Osteocyte (in vitro differentiated cells): ENCODE results near the gene SIL1. TPM values are rescaled to one million over a fixed set of nuclear protein-coding genes. Genes with fewer than 3 reads are reported as not detected.
"Not testable (repeated sequence)": the region's sequence is repeated elsewhere in the genome, so short reads cannot be mapped to it uniquely, and the experiment has no call there.

Experiments
- DNase-seq: peaks from one replicate; pipeline ENCODE4 v3.0.0; 2021; ENCODE audit warnings: mixed read lengths; ENCODE audit not compliant: unreplicated experiment; ENCODE audit errors: extremely low spot score
- H3K27ac Mint-ChIP-seq: one replicate; pipeline ENCODE4 v1.8.0; 2021; ENCODE audit warnings: mild to moderate bottlenecking, mixed read lengths; ENCODE audit not compliant: unreplicated experiment
- H3K27me3 Mint-ChIP-seq: one replicate; pipeline ENCODE4 v1.8.0; 2021; ENCODE audit warnings: mixed read lengths; ENCODE audit not compliant: unreplicated experiment
- H3K36me3 Mint-ChIP-seq: one replicate; pipeline ENCODE4 v1.8.0; 2021; ENCODE audit warnings: mixed read lengths; ENCODE audit not compliant: unreplicated experiment
- H3K4me1 Mint-ChIP-seq: one replicate; pipeline ENCODE4 v1.8.0; 2021; ENCODE audit warnings: mixed read lengths; ENCODE audit not compliant: unreplicated experiment
- H3K4me3 Mint-ChIP-seq: one replicate; pipeline ENCODE4 v1.8.0; 2021; ENCODE audit warnings: mild to moderate bottlenecking, moderate library complexity, mixed read lengths; ENCODE audit not compliant: unreplicated experiment
- H3K9me3 Mint-ChIP-seq: one replicate; pipeline ENCODE4 v1.8.0; 2021; ENCODE audit warnings: mixed read lengths; ENCODE audit not compliant: unreplicated experiment
- total RNA-seq: library from RNA; stranded (reverse); gene quantifications from 2 replicates; pipeline ENCODE4 v1.2.1, GENCODE V29; 2021
- TF ChIP-seq, protein P1 (sequence below): fragments of 200-600 bp; sonication (generic); IDR thresholded peaks from 2 replicates; pipeline ENCODE4 v1.5.0; 2021; ENCODE audit warnings: antibody characterized with exemption, mild to moderate bottlenecking, moderate library complexity

SIL1 gene
- total RNA-seq, 1 donor from 2014 or later, result 58.4 TPM

DNA sequence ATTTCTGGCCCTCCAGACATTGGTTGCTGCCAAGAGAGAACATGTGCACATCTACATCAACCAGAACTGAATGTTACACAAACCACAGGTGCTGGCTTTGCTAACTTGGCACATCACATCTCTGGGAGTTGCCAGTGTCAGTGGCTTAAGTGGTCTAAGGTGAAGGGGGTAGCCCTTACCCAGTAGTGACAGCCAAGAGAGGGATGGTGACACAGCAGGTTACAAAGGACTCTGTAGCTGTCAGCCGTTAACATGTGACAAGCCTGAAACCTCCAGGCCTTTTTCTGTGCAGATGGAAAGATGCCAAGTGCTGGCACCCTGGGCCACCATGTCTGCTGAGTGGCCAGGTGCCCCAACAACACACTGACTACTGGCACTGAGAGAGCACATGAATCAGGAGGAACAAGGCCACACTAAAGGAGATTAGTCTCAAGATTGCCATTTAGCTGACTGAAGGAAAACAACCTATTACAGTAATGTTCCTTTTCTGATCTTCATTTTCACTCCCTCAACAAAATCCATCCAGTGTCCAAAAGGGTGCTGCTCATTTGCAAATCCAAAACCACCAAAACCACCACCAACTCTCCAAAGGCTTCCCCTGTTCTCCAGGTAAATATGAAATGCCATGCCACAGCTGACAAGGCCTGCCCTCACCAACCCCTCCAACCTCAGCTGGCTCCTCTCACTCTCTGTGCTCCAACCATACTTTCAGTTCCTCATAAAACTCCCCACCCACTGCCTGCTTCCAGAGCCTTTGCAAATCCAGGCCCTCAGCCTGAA is 20.2 kb downstream of the SIL1 start:
- Mint-ChIP-seq H3K4me1 (peaks cover 40% of the 10 kb centered on the region), H3K4me3 (no peak overlapping the region), H3K27me3 (no peaks in the 10 kb centered on the region), H3K36me3 (no peaks in the 10 kb centered on the region), H3K27ac (peak overlapping the region; percentile 74), H3K9me3 (no peaks in the 10 kb centered on the region)
- TF ChIP-seq, protein P1, sequence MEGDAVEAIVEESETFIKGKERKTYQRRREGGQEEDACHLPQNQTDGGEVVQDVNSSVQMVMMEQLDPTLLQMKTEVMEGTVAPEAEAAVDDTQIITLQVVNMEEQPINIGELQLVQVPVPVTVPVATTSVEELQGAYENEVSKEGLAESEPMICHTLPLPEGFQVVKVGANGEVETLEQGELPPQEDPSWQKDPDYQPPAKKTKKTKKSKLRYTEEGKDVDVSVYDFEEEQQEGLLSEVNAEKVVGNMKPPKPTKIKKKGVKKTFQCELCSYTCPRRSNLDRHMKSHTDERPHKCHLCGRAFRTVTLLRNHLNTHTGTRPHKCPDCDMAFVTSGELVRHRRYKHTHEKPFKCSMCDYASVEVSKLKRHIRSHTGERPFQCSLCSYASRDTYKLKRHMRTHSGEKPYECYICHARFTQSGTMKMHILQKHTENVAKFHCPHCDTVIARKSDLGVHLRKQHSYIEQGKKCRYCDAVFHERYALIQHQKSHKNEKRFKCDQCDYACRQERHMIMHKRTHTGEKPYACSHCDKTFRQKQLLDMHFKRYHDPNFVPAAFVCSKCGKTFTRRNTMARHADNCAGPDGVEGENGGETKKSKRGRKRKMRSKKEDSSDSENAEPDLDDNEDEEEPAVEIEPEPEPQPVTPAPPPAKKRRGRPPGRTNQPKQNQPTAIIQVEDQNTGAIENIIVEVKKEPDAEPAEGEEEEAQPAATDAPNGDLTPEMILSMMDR, result no peak
- no peak for DNase-seq

DNA sequence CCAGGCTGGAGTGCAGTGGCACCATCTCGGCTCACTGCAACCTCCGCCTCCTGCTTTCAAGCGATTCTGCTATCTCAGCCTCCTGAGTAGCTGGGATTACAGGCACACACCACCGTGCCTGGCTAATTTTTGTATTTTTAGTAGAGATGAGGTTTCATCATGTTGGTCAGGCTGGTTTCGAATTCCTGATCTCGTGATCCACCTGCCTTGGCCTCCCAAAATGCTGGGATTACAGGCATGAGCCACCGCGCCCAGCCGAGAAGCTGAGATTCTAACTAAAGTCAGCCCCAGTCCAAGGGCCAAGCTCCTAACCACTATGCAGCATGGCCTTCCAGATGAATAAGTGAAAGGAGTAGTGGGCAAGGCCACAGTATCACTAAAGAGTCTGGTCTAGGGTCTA is 20.9 kb downstream of the SIL1 start:
- DNase-seq, H3K27me3 Mint-ChIP-seq, H3K4me3 Mint-ChIP-seq, H3K36me3 Mint-ChIP-seq, H3K27ac Mint-ChIP-seq, H3K9me3 Mint-ChIP-seq: not testable (repeated sequence)
- H3K4me1 Mint-ChIP-seq, result peaks cover 35% of the 10 kb centered on the region

DNA sequence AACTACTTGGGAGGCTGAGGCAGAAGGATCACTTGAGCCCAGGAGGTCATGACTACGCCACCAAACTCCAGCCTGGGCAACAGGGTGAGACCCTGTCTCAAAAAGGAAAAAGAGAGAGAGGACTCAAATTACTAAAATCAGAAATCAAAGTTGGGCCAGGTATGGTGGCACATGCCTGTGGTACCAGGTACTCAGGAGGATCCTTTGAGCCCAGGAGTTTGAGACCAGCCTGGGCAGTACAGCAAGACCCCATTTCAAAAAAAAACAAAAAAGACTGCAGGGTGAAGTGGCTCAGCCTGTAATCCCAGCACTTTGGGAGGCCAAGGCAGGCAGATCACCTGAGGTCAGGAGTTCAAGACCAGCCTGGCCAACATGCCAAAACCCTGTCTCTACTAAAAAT is 23.8 kb downstream of the SIL1 start:
- H3K9me3 Mint-ChIP-seq, H3K27ac Mint-ChIP-seq, H3K4me3 Mint-ChIP-seq, H3K36me3 Mint-ChIP-seq, DNase-seq, H3K27me3 Mint-ChIP-seq: not testable (repeated sequence)
- H3K4me1 Mint-ChIP-seq, result peaks cover 13% of the 10 kb centered on the region

DNA sequence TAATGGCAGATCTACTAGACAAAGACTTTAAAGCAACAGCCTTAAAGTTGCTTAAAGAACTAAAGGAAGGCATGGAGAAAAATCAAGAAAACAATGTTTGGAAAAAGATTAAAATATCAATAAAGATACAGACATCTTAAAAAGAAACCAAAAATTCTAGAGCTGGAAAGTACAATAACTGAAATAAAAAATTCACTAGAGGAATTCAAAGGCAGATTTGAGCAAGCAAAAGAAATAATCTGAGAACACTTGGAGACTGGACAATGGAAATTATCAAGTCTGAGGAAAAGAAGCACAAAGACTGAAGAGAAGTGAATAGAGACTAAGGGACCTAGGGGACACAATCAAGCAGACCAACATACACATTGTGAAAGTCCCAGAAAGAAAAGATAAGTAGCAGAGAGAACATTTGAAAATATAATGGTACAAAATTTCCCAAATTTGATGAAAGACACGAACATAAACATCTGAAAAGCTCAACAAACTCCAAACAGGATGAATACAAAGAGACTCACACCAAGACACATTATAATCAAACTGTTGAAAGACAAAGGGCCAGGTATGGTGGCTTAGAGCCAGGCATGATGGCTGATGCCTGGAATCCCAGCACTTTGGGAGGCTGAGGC is 26.3 kb downstream of the SIL1 start:
- Mint-ChIP-seq H3K27ac (no peak overlapping the region), H3K27me3 (no peaks in the 10 kb centered on the region), H3K4me3 (no peak overlapping the region), H3K9me3 (peaks cover 6% of the 10 kb centered on the region), H3K36me3 (peaks cover 9% of the 10 kb centered on the region), H3K4me1 (peaks cover 15% of the 10 kb centered on the region)
- DNase-seq, result no peak
- TF ChIP-seq, protein P1, result no peak

DNA sequence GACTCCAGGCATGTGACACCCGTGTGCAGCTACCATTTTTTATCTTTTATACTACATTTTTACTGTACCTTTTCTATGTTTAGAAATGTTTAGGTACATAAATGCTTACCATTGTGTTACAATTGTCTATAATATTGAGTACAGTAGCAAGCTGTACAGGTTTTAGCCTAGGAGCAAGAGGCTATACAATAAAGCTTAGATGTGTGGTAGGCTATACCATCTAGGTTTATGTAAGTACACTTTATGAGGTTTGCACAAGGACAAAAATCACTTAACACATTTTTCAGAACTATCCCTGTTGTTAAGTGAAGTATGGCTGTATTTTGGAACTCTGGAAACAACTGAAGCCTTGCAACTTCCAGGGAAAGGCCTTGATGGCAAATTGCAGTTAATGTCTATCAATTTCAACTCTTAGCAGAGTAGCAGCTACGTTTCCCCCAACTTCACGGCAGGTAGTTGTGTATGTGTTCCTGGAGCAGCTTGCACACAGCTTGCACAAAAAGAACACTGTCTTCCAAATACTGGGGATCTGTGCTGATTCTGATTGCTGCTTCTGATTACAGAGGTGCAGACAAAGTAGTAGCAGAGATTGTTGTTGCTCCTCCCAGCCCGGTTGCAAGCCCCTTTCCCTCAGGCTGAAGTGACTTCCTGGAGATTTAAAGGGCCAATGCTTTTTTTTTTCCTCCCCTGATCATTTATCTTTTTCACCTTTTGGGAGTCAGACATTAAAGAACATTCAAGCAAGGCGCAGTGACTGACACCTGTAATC is 30.0 kb downstream of the SIL1 start:
- Mint-ChIP-seq H3K27ac (peak overlapping the region; percentile 43), H3K36me3 (peaks cover 9% of the 10 kb centered on the region), H3K27me3 (no peaks in the 10 kb centered on the region), H3K9me3 (peaks cover 6% of the 10 kb centered on the region), H3K4me3 (no peak overlapping the region), H3K4me1 (peaks cover 15% of the 10 kb centered on the region)
- TF ChIP-seq, protein P1, result no peak
- no peak for DNase-seq

DNA sequence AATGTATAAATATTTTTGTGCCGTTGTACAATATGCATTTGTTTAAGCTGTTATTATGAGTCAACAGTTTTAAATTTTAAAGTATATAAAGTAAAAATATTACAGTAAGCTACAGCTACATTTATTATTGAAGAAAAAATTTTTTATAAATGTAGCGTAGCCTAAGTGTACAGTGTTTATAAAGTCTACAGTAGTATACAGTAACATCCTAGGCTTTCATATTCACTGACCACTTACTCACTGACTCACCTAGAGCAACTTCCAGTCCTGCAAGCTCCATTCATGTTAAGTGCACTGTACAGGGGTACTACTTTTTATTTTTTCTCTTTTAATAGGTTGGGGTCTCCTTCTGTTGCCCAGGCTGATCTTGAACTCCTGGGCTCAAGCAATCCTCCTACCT is 30.6 kb downstream of the SIL1 start:
- Mint-ChIP-seq H3K9me3 (peaks cover 6% of the 10 kb centered on the region), H3K4me3 (no peak overlapping the region), H3K27ac (no peak overlapping the region), H3K27me3 (no peaks in the 10 kb centered on the region), H3K4me1 (peaks cover 15% of the 10 kb centered on the region), H3K36me3 (peaks cover 7% of the 10 kb centered on the region)
- TF ChIP-seq, protein P1, result no peak
- no peak for DNase-seq
